NAMALWA (cell line): Measurements from ENCODE around the gene ZDHHC19.
"Not testable (repeated sequence)": the region's sequence is repeated elsewhere in the genome, so short reads cannot be mapped to it uniquely, and the experiment has no call there.

ENCODE experiments used
- DNase-seq: peaks from one replicate; pipeline ENCODE4 v3.0.0-alpha.2; 2015; ENCODE audit warnings: low spot score

ZDHHC19 gene

GRCh38 chr3:196203846-196204245 lies 7.4 kb downstream of the ZDHHC19 start:
- DNase-seq, result peak; percentile 50

- DNase-seq, result no peak
Measured at GRCh38 chr3:196202516-196202970, 8.7 kb downstream of the ZDHHC19 start.

- no peak for DNase-seq
Measured at GRCh38 chr3:196198771-196199753, 12.1 kb downstream of the ZDHHC19 start.

GRCh38 chr3:196198081-196198675 lies 13.0 kb downstream of the ZDHHC19 start:
- no peak for DNase-seq

GRCh38 chr3:196197524-196197923 lies 13.7 kb downstream of the ZDHHC19 start:
- no peak for DNase-seq

GRCh38 chr3:196195664-196196265 lies 15.4 kb downstream of the ZDHHC19 start:
- DNase-seq, result no peak

- DNase-seq, result no peak
Measured at GRCh38 chr3:196194542-196194915, 16.7 kb downstream of the ZDHHC19 start.

GRCh38 chr3:196193736-196194541 lies 17.3 kb downstream of the ZDHHC19 start:
- no peak for DNase-seq

GRCh38 chr3:196193133-196193735 lies 18.0 kb downstream of the ZDHHC19 start:
- no peak for DNase-seq

- DNase-seq, result no peak
Measured at GRCh38 chr3:196192524-196193051, 18.6 kb downstream of the ZDHHC19 start.

- DNase-seq, result peak; percentile 45
Measured at GRCh38 chr3:196192036-196192523, 19.1 kb downstream of the ZDHHC19 start.

- DNase-seq, result peak; percentile 85
Measured at GRCh38 chr3:196189566-196190347, 21.4 kb downstream of the ZDHHC19 start.

- DNase-seq, result peak; percentile 72
Measured at GRCh38 chr3:196186651-196187573, 24.3 kb downstream of the ZDHHC19 start.

- DNase-seq, result no peak
Measured at GRCh38 chr3:196184881-196185280, 26.3 kb downstream of the ZDHHC19 start.

GRCh38 chr3:196184169-196184432 lies 27.1 kb downstream of the ZDHHC19 start:
- DNase-seq, result not testable (repeated sequence)

GRCh38 chr3:196181127-196181546 lies 30.1 kb downstream of the ZDHHC19 start:
- DNase-seq, result no peak

GRCh38 chr3:196180346-196180745 lies 30.9 kb downstream of the ZDHHC19 start:
- DNase-seq, result no peak

GRCh38 chr3:196179380-196180308 lies 31.6 kb downstream of the ZDHHC19 start:
- DNase-seq, result peak; percentile 36
